ENCODE measurements around the gene NUP210.

NUP210 gene

DNA sequence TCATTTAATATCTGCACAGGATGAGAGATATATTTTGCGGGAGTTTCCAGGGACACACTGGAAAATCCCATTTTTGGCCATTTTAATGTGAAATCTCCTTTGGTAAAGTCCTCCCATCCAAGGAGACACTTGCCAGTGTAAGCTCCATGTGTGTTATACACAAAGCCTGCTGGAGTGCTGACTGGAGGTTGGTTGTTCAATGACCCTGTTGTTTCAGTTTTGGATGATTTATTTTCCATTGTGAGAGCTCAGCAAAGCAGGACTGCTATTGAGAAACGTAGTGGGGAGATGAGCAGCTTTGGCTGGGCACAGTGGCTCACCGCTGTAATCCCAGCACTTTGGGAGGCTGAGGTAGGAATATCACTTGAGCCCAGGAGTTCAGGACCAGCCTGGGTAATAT lies 127.7 kb downstream of the NUP210 start:
- H3K4me3 ChIP-seq (ENCODE audit: low read depth, low read length) = no peak overlapping the region

DNA sequence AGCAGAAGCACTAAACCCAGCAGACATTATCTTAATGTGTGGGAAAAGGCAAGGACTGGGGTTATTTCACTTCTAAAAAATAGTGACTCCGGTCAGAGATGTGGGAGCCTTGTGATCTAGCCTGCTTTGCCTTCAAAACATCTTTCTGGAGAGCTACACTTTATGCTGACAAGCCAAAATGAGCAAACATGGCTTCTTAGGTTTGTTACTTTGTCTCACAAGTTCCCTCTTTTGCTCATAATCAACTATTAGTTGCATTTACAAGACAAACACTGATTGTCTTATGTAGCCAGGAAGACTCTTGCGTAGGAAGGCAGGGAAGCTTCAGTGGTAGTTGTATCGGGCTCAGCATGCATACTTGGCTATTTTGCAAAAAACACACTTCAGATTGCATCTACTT lies 129.2 kb downstream of the NUP210 start:
- TF ChIP-seq, protein P1, sequence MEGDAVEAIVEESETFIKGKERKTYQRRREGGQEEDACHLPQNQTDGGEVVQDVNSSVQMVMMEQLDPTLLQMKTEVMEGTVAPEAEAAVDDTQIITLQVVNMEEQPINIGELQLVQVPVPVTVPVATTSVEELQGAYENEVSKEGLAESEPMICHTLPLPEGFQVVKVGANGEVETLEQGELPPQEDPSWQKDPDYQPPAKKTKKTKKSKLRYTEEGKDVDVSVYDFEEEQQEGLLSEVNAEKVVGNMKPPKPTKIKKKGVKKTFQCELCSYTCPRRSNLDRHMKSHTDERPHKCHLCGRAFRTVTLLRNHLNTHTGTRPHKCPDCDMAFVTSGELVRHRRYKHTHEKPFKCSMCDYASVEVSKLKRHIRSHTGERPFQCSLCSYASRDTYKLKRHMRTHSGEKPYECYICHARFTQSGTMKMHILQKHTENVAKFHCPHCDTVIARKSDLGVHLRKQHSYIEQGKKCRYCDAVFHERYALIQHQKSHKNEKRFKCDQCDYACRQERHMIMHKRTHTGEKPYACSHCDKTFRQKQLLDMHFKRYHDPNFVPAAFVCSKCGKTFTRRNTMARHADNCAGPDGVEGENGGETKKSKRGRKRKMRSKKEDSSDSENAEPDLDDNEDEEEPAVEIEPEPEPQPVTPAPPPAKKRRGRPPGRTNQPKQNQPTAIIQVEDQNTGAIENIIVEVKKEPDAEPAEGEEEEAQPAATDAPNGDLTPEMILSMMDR (conservative IDR thresholded peaks at IDR 0.05; ENCODE audit: low read depth, low read length) = no peak
- H3K4me3 ChIP-seq (ENCODE audit: low read depth, low read length) = no peak overlapping the region
- DNase-seq (ENCODE audit: low read depth) = no peak

More for the DNA sequence above, 127.7 kb downstream of the NUP210 start:
- DNase-seq (ENCODE audit: low read depth) = no peak
- TF ChIP-seq, protein P1 (conservative IDR thresholded peaks at IDR 0.05; ENCODE audit: low read depth, low read length) = no peak

DNA sequence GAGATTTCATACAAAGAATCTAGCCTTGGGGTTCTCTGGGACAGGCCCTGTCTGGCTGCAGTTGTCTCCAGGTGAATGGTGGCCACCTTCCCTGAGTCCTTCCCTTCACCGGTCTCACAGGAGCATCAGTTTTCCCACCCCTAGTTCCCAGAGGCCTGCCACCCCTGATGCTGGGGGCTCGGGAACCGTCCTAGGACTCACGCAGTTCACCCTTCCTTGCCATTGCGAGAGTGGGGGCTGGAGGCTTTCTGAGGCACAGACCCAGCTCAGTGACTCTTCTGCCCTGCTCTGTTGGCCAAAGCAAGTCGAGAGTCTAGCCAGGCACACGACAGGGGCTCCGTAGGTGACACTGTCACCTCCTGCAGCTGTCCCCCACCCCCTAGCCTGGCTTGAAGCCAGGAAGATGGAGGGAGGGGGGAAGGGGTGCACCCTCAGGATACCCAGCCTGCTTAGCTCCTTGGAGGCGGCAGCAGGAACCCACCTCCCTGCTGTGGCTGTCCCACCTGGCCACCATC lies 130.3 kb downstream of the NUP210 start:
- no peak for DNase-seq (ENCODE audit: low read depth)
- H3K4me3 ChIP-seq (ENCODE audit: low read depth, low read length) = no peak overlapping the region
- TF ChIP-seq, protein P1 (conservative IDR thresholded peaks at IDR 0.05; ENCODE audit: low read depth, low read length) = no peak

DNA sequence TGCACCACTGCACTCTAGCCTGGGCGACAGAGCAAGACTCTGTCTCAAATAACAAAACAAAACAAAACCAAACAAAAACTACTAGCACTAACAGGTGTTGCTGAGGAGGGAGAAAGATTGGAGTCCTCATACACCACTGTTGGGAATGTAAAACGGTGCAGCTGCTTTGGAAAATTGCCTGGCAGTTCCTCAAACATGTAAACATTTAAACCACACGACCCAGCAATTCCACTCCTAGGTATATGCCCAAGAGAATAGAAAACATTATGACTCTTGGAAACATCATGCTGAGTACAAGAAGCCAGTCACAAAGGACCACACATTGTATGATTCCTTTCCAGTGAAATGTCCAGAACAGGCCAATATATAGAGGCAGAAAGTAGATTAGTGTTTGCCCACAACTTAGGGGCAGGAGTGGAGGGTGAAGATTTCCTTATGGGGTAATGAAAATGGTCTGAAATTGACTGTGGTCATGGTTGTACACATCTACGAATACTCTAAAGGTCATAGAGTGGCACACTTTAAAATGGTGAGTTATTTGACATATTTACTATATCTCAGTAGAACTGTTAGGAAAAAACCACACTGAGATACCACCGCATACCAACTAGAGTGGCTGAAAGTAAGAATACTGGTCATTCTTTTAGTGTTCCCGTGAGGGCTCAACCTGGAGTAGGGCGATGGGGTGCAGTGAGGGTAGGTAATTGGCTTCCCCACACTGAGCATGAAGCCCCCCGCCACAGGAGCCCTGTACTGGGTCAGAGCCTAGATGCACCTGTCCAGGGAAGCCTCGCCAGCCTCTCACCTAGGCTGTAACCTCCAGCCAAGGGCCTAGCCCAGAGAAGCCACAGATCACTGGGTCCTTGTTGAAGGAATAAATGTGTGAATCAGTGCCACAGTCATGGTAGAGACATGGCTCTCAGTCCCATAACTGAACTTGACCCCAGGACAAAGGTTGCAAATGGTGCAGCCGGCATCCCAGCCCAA lies 131.1 kb downstream of the NUP210 start:
- no peak overlapping the region for H3K4me3 ChIP-seq (ENCODE audit: low read depth, low read length)
- TF ChIP-seq, protein P1 (conservative IDR thresholded peaks at IDR 0.05; ENCODE audit: low read depth, low read length) = no peak
- no peak for DNase-seq (ENCODE audit: low read depth)

DNA sequence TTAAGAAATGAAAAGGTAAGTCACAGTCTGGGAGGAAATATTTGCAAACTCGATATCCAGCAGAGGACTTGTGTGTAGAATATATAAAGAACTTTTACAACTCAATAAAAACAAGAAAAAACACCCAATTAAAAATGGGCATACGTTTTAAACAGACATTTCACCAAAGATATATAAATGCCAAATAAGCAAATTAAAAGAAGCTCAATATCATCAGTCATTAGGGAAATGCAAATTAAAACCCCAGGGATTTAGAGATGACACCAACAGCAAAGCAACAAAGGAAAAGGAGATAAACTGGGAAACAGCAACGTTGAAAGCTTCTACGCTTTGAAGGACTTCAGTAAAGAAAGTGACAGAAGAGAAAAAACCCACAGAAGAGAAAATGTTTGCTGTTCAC lies 132.3 kb downstream of the NUP210 start:
- TF ChIP-seq, protein P1 (conservative IDR thresholded peaks at IDR 0.05; ENCODE audit: low read depth, low read length) = no peak
- no peak overlapping the region for H3K4me3 ChIP-seq (ENCODE audit: low read depth, low read length)

DNA sequence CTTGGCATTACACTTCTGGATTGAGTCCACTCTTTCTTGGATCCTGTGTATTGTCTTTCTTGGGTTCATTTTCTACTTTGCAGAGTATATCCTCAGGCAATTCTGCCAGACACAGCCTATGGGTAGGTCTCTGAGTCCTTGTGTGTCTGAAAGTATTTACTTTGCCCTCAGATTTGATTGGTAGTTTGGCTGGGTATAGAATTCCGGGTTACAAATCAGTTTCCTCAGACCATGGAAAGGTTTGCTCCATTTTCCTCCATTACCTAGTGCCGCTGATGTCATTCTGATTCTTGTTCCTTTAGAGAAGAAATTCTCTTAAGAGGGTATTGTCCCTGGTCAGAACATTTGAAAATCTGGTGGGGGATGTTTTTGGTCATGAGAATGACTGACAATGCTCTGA lies 133.2 kb downstream of the NUP210 start:
- no peak overlapping the region for H3K4me3 ChIP-seq (ENCODE audit: low read depth, low read length)
- TF ChIP-seq, protein P1 (conservative IDR thresholded peaks at IDR 0.05; ENCODE audit: low read depth, low read length) = no peak
- no peak for DNase-seq (ENCODE audit: low read depth)

More for the DNA sequence above, 132.3 kb downstream of the NUP210 start:
- no peak for DNase-seq (ENCODE audit: low read depth)

All from choroid plexus epithelial cell (primary cell).